CD4-positive, alpha-beta T cell treated with Interleukin-12 subunit alpha and Interleukin-12 subunit beta, for 1 hour (primary cell): ENCODE data around the gene FBXO28.
"Not testable (repeated sequence)": the region's sequence is repeated elsewhere in the genome, so short reads cannot be mapped to it uniquely, and the experiment has no call there.

Experiments used
- DNase-seq: peaks from one replicate; pipeline ENCODE4 v3.0.0-alpha.2; 2020

FBXO28 gene

DNA sequence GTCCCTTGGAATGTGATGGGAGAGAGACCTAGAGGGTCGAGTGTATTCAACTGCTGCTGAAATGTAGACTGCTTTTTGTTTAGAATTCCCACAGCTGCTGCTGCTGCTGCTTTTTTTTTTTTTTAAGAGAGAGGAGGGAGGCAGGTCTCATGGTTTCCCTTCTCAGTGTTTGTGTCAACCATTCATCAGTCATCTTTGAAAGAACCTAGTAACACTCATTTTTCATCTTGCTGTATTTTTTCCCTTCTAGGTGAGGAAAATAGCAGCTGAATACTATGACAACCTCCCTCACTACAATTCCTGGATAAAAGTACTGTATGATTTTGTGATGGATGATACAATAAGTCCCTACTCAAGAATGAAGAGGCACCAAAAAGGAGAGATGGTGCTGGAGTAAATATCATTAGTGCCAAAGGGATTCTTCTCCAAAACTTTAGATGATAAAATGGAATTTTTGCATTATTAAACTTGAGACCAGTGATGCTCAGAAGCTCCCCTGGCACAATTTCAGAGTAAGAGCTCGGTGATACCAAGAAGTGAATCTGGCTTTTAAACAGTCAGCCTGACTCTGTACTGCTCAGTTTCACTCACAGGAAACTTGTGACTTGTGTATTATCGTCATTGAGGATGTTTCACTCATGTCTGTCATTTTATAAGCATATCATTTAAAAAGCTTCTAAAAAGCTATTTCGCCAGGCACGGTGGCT lies 78.3 kb downstream of the FBXO28 start:
- no peak for DNase-seq

DNA sequence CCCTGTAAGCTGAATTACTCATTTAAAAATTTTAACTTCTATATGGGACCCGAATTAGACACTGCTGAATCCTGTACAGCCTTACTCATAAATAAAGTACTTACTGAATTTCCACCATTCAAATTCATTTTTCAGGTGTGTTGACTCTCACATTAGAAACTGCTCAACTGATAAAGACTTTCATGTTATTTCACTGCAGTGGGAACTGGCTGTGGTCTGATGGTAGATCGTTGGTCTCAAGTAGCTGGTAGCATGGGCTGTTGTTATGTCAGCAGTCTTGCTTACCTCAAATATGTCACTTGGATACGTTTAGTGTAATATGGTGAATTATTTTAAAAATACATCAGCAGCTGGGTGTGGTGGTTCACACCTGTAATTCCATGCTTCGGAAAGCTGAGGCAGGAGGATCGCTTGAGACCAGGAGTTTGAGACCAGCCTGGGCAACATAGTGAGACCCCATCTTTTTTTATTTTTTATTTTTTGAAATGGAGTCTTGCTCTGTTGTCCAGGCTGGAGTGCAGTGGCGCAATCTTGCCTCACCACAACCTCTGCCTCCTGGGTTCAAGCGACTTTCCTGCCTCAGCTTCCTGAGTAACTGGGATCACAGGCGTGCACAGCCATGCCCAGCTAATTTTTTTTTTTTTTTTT lies 79.5 kb downstream of the FBXO28 start:
- no peak for DNase-seq

DNA sequence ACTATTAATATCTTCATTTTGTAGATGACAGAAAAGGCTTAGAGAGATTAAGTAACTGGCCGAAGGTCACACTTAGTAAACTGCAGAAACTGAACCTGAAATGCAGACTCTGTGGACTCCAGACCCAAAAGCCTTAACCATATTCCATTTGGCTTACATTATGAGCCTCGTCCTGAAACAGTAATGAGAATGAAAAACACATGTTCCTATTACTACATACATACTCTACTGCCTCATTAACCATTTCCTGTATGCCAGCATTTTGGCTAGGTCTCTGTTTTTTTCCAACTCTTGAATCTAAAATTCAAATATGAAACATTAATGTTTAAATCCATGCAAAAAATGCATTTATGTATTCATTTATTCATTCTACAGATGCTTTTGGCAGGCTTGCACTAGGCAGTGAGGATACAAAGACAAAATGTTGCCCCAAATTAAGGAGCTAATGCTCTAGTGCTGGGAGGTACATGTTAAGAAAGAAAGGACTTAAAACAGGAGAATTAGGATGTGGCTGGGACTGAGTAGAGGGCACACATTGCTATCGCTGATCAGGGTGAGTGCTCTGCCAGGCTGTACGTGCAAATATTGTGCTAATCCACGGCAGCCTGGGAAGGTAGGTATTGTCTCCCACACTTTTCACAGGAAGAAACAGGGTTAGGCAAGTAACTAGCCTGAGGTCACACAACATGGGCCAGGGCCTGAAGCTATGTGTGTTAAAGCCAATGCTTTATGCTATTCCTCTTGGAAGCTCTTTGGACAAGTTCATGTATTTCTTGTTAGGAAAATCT lies 83.1 kb downstream of the FBXO28 start:
- DNase-seq, result no peak

DNA sequence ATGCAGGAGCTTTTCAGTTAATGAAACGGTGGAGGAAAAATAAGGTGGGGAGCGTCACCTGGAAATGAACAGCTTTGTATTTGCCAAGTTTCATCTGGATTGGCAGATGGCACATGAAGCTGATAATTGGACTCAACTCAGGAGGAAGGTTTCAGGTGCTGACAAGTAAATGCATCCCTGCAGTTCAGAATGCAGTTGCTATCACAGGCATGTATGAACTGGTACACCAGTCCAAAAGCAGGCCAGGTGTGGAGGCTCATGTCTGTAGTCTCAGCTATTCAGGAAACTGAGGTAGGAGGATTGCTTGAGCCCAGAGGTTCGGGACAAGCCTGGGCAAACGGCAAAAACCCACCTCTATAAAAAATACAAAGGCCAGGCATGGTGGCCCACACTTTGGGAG lies 84.7 kb downstream of the FBXO28 start:
- no peak for DNase-seq

DNA sequence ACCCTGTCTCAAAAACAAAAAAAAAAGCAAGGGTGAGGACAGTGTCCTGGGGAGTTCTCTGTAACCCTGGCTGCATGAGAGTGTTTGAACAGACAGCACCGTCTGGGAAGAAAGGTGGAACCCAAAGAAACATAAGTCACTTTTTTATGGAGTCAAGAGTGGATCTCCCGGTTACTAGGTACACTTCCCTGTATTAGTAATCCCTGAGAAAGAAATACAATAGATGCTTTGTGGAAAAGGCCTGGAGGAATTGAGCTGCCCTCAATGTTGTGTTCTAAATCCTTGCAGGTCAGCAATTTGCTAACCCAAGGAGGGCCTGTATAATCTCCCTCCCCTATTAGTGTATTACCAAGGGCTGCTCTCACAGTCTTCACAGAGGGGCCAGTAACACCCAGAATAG lies 85.8 kb downstream of the FBXO28 start:
- DNase-seq, result no peak

DNA sequence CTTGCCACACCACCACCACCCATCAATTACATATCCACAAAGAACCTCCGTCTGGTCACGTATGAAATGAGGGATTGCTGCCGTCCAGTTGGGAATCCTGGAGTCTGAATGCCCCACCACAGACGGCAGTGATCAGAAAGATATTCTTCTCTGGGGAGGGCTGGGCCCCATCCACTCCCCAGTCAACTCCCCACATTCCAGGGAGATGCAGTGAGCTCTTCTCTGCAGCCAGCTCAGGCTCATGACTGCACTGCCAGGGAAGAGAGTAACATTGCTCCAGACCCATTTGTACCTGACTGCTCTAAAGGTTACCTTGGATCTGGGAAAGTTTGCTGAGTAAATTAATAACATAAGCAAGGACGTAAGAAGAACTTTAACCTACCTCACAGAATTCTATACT lies 87.5 kb downstream of the FBXO28 start:
- no peak for DNase-seq

DNA sequence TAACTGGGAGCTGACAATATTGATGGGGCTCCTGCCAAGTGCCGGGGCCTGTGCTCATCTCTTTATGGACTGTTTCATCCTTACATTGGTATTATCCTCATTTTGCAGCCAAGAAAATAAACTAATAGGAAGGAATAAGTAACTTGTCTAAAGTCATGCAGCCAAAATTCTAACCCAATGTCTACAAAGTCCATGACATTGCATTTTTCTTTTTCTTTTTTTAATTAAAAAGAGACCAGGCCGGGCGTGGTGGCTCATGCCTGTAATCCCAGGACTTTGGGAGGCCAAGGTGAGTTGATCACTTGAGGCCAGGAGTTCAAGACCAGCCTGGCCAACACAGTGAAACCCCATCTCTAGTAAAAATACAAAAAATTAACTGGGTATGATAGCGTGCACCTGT lies 87.9 kb downstream of the FBXO28 start:
- DNase-seq, result no peak

DNA sequence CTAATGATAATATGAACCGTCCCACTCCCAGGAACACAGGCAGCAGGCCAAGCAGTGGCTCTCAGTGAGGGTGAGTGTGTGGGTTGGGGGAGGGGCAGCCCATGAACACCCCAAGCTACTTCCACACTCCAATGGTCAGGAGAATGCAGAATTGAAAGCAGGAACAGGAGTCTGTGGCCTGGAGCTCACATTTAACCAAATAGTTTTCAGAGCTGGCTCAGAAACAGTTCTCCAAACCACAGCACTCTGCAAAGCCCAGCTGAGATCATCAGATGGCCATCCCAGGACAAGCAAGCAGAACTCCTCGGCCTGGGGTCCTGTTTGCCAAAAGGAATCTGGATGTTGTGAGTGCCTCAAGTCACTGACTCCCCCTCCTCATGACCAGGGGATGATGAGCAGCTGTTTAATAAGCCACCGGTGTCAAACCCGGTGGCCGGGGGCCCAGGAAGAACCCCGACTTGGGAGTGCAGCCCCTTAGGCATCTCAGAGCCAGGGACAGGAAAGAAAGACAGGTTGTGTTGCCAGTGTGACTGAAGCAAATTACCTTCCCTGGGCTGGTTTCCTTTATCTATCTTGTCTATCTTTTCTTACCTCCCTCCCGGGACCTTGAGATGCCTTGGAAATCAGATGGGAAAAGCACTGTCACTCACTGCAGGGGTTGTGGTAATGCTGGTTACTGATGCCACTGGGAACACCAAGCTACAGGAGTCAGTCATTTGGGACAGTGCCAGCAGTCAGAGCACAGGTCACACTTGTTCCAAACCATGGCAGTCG lies 89.5 kb downstream of the FBXO28 start:
- DNase-seq, result peak; percentile 14

DNA sequence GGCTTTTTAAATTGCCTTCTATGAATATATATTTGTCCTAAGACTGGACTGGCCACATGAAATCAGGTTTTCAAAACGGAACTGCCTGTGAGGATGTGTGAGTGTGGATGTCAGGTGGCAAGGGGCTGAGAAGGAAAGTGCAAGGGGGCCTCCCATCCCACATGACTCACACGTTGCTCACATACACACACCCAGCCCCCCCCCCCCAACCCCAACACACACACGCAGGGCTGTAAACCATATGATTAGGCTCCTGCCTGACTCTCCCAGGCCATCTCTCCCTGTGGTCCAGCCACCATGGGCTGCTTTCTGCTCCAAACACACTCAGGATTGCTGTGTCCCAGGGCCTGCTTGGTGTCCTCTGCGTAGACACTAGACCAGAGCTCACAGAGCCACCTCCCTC lies 91.5 kb downstream of the FBXO28 start:
- DNase-seq, result peak; percentile 17

DNA sequence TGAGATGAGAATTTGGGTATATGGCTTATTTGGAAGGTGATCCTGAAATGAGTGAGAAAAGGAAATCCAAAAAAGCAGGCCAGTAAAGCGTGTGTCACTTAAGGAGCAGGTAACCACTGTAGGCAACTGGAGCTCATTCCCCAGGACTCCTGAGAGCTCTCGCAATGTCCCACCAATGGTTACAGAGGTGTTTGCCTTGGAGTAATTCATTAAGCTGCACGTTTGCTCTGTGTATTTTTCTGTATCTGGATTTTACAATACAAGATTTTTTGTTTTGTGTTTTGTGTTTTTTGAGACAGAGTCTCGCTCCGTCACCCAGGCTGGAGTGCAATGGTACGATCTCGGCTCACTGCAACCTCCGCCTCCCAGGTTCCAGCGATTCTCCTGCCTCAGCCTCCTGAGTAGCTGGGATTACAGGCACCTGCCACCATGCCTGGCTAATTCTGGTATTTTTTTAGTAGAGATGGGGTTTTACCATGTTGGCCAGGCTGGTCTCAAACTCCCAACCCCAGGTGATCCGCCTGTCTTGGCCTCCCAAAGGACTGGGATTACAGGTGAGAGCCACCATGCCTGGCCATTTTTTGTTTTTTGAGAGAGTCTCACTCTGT lies 92.1 kb downstream of the FBXO28 start:
- DNase-seq, result not testable (repeated sequence)

DNA sequence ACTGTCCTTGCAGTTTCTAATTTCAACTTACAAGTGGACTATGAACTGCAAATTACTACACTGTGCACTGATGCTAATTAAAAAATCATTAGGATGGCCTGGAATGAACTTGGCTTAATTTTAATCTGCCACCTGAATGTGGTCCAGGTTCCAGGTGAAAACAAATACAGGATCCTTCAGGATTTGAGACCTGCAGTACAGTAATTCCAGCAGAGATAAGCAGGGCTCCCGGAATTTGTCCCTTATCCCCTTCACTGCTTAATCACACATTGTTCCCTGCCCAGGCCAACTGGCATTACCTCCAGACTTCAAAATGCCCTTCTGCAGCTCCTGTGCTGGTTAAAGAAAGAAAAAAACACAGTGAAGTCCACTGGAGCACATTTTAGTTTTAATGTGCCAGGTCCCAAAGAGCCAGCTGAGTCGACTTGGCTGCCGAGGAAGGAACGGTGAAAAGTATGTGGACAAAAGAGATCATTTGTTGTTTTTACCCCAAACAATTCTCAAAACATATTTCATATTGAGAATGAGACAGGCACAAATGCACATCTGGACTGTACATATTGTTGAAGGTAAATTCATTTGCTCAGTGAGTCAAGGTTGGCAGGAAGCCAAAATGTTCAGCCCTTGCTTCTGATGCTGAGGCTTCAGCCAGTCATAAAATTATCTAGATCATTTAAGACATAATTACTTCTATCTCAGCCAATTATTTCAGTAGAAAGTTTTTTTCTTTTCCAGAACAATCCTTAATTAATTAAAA lies 97.5 kb downstream of the FBXO28 start:
- DNase-seq, result no peak
